ENCODE measurements around the gene ZNF358. TPM values are rescaled to one million over a fixed set of nuclear protein-coding genes. Genes with fewer than 3 reads are reported as not detected.

Gene ZNF358
- total and polyA plus RNA-seq, 2 of the 13 experiments (the other 11 are each of a cell fraction or from before 2014, with no cell fraction given), result 9.1 to 37.0 TPM

DNA sequence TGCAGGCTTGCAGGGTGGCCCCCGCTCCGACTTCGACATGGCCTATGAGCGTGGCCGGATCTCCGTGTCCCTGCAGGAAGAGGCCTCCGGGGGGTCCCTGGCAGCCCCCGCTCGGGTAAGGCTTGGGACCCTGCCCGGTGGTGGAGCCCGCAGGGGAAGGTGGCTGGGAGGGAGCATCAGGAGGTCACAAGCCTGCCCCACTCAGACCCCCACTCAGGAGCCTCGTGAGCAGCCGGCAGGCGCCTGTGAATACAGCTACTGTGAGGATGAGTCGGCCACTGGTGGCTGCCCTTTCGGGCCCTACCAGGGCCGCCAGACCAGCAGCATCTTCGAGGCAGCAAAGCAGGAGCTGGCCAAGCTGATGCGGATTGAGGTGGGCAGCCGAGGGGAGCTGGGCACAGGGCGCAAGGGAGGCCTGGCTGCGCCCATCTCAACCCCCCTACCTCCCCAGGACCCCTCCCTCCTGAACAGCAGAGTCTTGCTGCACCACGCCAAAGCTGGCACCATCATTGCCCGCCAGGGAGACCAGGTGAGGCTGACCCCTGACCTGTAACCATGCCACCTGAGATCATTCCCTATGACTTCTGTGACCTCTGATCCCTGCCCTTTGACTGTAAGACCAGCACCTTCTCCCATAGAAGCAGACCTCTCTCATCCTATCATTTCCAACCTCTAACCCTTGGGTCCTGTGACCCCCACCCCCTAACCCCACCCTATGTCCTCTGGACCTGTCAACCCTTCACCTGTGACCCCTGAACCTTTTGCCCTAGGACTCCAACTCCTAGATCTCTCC, 26.8 kb downstream of the ZNF358 start (continued):
- TF ChIP-seq, protein P1, sequence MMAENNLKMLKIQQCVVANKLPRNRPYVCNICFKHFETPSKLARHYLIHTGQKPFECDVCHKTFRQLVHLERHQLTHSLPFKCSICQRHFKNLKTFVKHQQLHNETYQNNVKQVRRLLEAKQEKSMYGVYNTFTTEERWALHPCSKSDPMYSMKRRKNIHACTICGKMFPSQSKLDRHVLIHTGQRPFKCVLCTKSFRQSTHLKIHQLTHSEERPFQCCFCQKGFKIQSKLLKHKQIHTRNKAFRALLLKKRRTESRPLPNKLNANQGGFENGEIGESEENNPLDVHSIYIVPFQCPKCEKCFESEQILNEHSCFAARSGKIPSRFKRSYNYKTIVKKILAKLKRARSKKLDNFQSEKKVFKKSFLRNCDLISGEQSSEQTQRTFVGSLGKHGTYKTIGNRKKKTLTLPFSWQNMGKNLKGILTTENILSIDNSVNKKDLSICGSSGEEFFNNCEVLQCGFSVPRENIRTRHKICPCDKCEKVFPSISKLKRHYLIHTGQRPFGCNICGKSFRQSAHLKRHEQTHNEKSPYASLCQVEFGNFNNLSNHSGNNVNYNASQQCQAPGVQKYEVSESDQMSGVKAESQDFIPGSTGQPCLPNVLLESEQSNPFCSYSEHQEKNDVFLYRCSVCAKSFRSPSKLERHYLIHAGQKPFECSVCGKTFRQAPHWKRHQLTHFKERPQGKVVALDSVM (CRISPR knock-in tag; IDR thresholded peaks at IDR 0.05), result no peak
- TF ChIP-seq BRD4 (CRISPR knock-in tag; IDR thresholded peaks at IDR 0.05), result no peak

DNA sequence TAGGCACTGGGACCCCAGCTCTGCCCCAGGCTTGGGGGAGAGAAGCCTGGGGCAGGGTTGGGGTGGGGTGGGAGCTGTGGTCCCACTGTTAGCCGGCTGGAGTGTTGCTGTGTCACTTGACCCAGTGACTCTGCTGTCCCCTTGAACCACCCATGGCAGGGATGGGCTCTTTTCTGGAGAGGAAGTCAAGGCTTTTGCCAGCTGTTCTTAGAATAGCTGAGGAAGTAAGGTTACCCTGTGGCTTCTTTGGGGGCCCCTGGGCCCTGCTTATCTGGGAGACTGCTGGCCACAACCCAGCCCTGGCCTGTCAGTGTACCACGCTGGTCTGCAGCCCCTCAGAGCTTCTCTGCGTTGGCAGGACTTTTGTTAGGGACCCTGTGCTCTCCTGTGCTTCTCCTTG, 28.7 kb downstream of the ZNF358 start:
- no peak overlapping the region for H2AFZ ChIP-seq (ENCODE audit: low read length)
- ChIA-PET CTCF (ENCODE audit: low intra/inter-chr PET ratio, low total read pairs) (no interaction called here), POLR2A (no interaction called here)
- H3K36me3 ChIP-seq (replicated peaks in 1 of 2; ENCODE audit: control insufficient read depth in 1 of 2, insufficient read depth in 2 of 2, low read length in 2 of 2), result peaks cover 1 to 5% of the 10 kb centered on the region in 2 experiments; a peak in 2 of 5 replicates
- ATAC-seq (no peak), FAIRE-seq (no peak), DNase-seq (ENCODE audit: low spot score) (no peak)
- no peak overlapping the region for H3K9ac ChIP-seq (ENCODE audit: insufficient read depth, low read depth, low read length)
- no TSS peak for BruUV-seq (replicated peaks)
- H3K27ac ChIP-seq (ENCODE audit: extremely low read length, insufficient read depth, low read length), result no peak overlapping the region
- intact Hi-C loops (cut with micrococcal nuclease; ENCODE audit: unreplicated experiment), result no loop called here
- in situ Hi-C loops (cut with HindIII; ENCODE audit: extremely low pct_ligation_motif_present, low pct_unique_long_range_greater_than_20kb), result no loop called here
- no peaks in the 10 kb centered on the region for H3K27me3 ChIP-seq (ENCODE audit: control insufficient read depth in 1 of 2, insufficient read depth in 2 of 2, low read length in 2 of 2)
- no peak overlapping the region for H3K4me2 ChIP-seq (ENCODE audit: low read depth, low read length)
- 83% methylated on average over 2 of the region's 3 CpGs for WGBS (ENCODE audit: low lambda C conversion rate)
- H4K20me1 ChIP-seq (ENCODE audit: insufficient read depth, low read length), result no peaks in the 10 kb centered on the region
- H3K4me1 ChIP-seq (ENCODE audit: insufficient read depth, low read length), result no peaks in the 10 kb centered on the region
- H3K4me3 ChIP-seq (replicated peaks in 1 of 3; ENCODE audit: insufficient read depth in 1 of 3, low read depth in 2 of 3, low read length in 3 of 3), result no peak overlapping the region
- no peaks in the 10 kb centered on the region for H3K79me2 ChIP-seq (ENCODE audit: insufficient read depth, low read length)
- no peaks in the 10 kb centered on the region for H3K9me3 ChIP-seq (ENCODE audit: low read length)
- TF ChIP-seq, protein P2, sequence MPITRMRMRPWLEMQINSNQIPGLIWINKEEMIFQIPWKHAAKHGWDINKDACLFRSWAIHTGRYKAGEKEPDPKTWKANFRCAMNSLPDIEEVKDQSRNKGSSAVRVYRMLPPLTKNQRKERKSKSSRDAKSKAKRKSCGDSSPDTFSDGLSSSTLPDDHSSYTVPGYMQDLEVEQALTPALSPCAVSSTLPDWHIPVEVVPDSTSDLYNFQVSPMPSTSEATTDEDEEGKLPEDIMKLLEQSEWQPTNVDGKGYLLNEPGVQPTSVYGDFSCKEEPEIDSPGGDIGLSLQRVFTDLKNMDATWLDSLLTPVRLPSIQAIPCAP (CRISPR knock-in tag; IDR thresholded peaks at IDR 0.05; ENCODE audit: low read depth), result no peak
- TF ChIP-seq ZNF816 (CRISPR knock-in tag; IDR thresholded peaks at IDR 0.05; ENCODE audit: borderline replicate concordance) (no peak), MIXL1 (CRISPR knock-in tag; IDR thresholded peaks at IDR 0.05) (no peak), ZBTB8A (CRISPR knock-in tag; IDR thresholded peaks at IDR 0.05; ENCODE audit: borderline replicate concordance, low read depth) (no peak), FOXC1 (CRISPR knock-in tag; IDR thresholded peaks at IDR 0.05; ENCODE audit: borderline replicate concordance) (no peak), HOXA9 (CRISPR knock-in tag; IDR thresholded peaks at IDR 0.05; ENCODE audit: borderline replicate concordance) (no peak), ZNF75D (CRISPR knock-in tag; IDR thresholded peaks at IDR 0.05; ENCODE audit: borderline replicate concordance) (no peak), HNRNPUL1 (IDR thresholded peaks at IDR 0.05; ENCODE audit: low read depth, low read length) (no peak), REPIN1 (CRISPR knock-in tag; IDR thresholded peaks at IDR 0.05; ENCODE audit: borderline replicate concordance, low read depth) (no peak), ZFX (CRISPR knock-in tag; IDR thresholded peaks at IDR 0.05; ENCODE audit: low read depth) (no peak), ZFP36L2 (CRISPR knock-in tag; IDR thresholded peaks at IDR 0.05) (no peak), ZNF484 (CRISPR knock-in tag; IDR thresholded peaks at IDR 0.05; ENCODE audit: borderline replicate concordance, low read depth) (no peak), MYNN (CRISPR knock-in tag; IDR thresholded peaks at IDR 0.05; ENCODE audit: low read depth) (no peak)
- TF ChIP-seq, protein P3, sequence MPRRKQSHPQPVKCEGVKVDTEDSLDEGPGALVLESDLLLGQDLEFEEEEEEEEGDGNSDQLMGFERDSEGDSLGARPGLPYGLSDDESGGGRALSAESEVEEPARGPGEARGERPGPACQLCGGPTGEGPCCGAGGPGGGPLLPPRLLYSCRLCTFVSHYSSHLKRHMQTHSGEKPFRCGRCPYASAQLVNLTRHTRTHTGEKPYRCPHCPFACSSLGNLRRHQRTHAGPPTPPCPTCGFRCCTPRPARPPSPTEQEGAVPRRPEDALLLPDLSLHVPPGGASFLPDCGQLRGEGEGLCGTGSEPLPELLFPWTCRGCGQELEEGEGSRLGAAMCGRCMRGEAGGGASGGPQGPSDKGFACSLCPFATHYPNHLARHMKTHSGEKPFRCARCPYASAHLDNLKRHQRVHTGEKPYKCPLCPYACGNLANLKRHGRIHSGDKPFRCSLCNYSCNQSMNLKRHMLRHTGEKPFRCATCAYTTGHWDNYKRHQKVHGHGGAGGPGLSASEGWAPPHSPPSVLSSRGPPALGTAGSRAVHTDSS (CRISPR knock-in tag; conservative IDR thresholded peaks at IDR 0.05), result no peak
- TF ChIP-seq, protein P4, sequence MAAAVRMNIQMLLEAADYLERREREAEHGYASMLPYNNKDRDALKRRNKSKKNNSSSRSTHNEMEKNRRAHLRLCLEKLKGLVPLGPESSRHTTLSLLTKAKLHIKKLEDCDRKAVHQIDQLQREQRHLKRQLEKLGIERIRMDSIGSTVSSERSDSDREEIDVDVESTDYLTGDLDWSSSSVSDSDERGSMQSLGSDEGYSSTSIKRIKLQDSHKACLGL (CRISPR knock-in tag; IDR thresholded peaks at IDR 0.05), result no peak
- TF ChIP-seq, protein P5, sequence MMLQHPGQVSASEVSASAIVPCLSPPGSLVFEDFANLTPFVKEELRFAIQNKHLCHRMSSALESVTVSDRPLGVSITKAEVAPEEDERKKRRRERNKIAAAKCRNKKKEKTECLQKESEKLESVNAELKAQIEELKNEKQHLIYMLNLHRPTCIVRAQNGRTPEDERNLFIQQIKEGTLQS (CRISPR knock-in tag; IDR thresholded peaks at IDR 0.05), result no peak

Measured in HepG2 (cell line).